Liver (tissue), 9 donors: Measurements from ENCODE around the gene HOXA1. TPM values are rescaled to one million over a fixed set of nuclear protein-coding genes. Genes with fewer than 3 reads are reported as not detected.
A peak's percentile ranks its signal among the peaks of the same experiment; 100 is the strongest.

Source experiments
- DNase-seq: peaks from one replicate; pipeline ENCODE4 v3.0.0-alpha.2; 2017; ENCODE audit warnings: low spot score
- H3K27ac ChIP-seq, 2 donors: one replicate each; pipeline ENCODE4 v1.7.0; 2013; ENCODE audit warnings: inconsistent platforms in 2 of 2, low read length in 2 of 2, control low read depth in 1 of 2, low read depth in 1 of 2, mild to moderate bottlenecking in 1 of 2
- H3K27me3 ChIP-seq, 4 donors: one replicate each; pipeline versions ENCODE4 v1.6.1 to v1.7.0; 2013; ENCODE audit warnings: low read length in 3 of 4, inconsistent platforms in 1 of 4, mild to moderate bottlenecking in 1 of 4, moderate library complexity in 1 of 4; ENCODE audit not compliant: control insufficient read depth in 4 of 4, insufficient read depth in 4 of 4
- H3K36me3 ChIP-seq, 4 donors: one replicate each; pipeline versions ENCODE4 v1.6.1 to v1.7.0; 2013; ENCODE audit warnings: low read length in 3 of 4, mild to moderate bottlenecking in 3 of 4, low read depth in 1 of 4, moderate library complexity in 1 of 4; ENCODE audit not compliant: control insufficient read depth in 4 of 4, insufficient read depth in 3 of 4
- H3K4me1 ChIP-seq, 4 donors: one replicate each; pipeline versions ENCODE4 v1.6.1 to v1.7.0; 2013; ENCODE audit warnings: low read length in 3 of 4, mild to moderate bottlenecking in 3 of 4, moderate library complexity in 1 of 4; ENCODE audit not compliant: control insufficient read depth in 4 of 4, insufficient read depth in 4 of 4
- H3K4me3 ChIP-seq, 3 donors: one replicate each; pipeline versions ENCODE4 v1.6.1 to v1.7.0; 2013; ENCODE audit warnings: low read length in 3 of 3, control low read depth in 1 of 3, low read depth in 1 of 3, mild to moderate bottlenecking in 1 of 3
- H3K9ac ChIP-seq, 2 donors: one replicate each; pipeline ENCODE4 v1.7.0; 2013; ENCODE audit warnings: low read length in 2 of 2, mild to moderate bottlenecking in 2 of 2, moderate library complexity in 2 of 2, control low read depth in 1 of 2, low read depth in 1 of 2
- H3K9me3 ChIP-seq, 4 donors: one replicate each; pipeline versions ENCODE4 v1.6.1 to v1.7.0; 2013; ENCODE audit warnings: low read length in 3 of 4; ENCODE audit not compliant: control insufficient read depth in 4 of 4
- ATF3 ChIP-seq: IDR thresholded peaks from 2 replicates; pipeline ENCODE4 v1.6.1; 2016; ENCODE audit warnings: antibody characterized with exemption
- EGR1 ChIP-seq, 2 donors: IDR thresholded peaks; 2 replicates each; pipeline ENCODE4 v1.6.1; 2016 to 2018; ENCODE audit warnings: antibody characterized with exemption in 2 of 2, low read depth in 2 of 2
- FOXA1 ChIP-seq: IDR thresholded peaks from 2 replicates; pipeline ENCODE4 v1.6.1; 2016; ENCODE audit warnings: antibody characterized with exemption
- FOXA2 ChIP-seq: IDR thresholded peaks from 2 replicates; pipeline ENCODE4 v1.6.1; 2016; ENCODE audit warnings: antibody characterized with exemption
- GABPA ChIP-seq, 2 donors: IDR thresholded peaks in 1 of 2; conservative IDR thresholded peaks in 1 of 2; 2 replicates each; pipeline ENCODE4 v1.6.1; 2016; ENCODE audit warnings: antibody characterized with exemption in 2 of 2, mild to moderate bottlenecking in 1 of 2, moderate library complexity in 1 of 2
- HNF4A ChIP-seq, 2 donors: conservative IDR thresholded peaks; 2 replicates each; pipeline ENCODE4 v1.6.1; 2016; ENCODE audit warnings: antibody characterized with exemption in 2 of 2, mild to moderate bottlenecking in 2 of 2
- HNF4G ChIP-seq: IDR thresholded peaks from 2 replicates; pipeline ENCODE4 v1.6.1; 2016; ENCODE audit warnings: antibody characterized with exemption
- JUND ChIP-seq, 2 donors: IDR thresholded peaks; 2 replicates each; pipeline ENCODE4 v1.6.1; 2016; ENCODE audit warnings: antibody characterized with exemption in 2 of 2
- NR2F2 ChIP-seq: IDR thresholded peaks from 2 replicates; pipeline ENCODE4 v1.6.1; 2016; ENCODE audit warnings: antibody characterized with exemption
- RAD21 ChIP-seq, 2 donors: IDR thresholded peaks; 2 replicates each; pipeline ENCODE4 v1.6.1; 2016; ENCODE audit warnings: antibody characterized with exemption in 2 of 2, mild to moderate bottlenecking in 2 of 2
- REST ChIP-seq: IDR thresholded peaks from 2 replicates; pipeline ENCODE4 v1.6.1; 2016; ENCODE audit warnings: antibody characterized with exemption, mild to moderate bottlenecking
- RXRA ChIP-seq, 2 donors: IDR thresholded peaks; 2 replicates each; pipeline ENCODE4 v1.6.1; 2017 to 2018; ENCODE audit warnings: antibody characterized with exemption in 2 of 2, mild to moderate bottlenecking in 1 of 2
- SP1 ChIP-seq: IDR thresholded peaks from 2 replicates; pipeline ENCODE4 v1.6.1; 2018; ENCODE audit warnings: antibody characterized with exemption, mild to moderate bottlenecking
- TAF1 ChIP-seq: conservative IDR thresholded peaks from 2 replicates; pipeline ENCODE4 v1.6.1; 2016; ENCODE audit warnings: antibody characterized with exemption, mild to moderate bottlenecking
- YY1 ChIP-seq: IDR thresholded peaks from 2 replicates; pipeline ENCODE4 v1.6.1; 2016; ENCODE audit warnings: antibody characterized with exemption, mild to moderate bottlenecking
- ZBTB33 ChIP-seq: IDR thresholded peaks from 2 replicates; pipeline ENCODE4 v1.6.1; 2016; ENCODE audit warnings: antibody characterized with exemption
- WGBS: extraction: QIAGEN DNeasy Blood & Tissue Kit; methylation state at CpG from one replicate; pipeline ENCODE4 v1.1.7; 2013; 5-methylcytosine and 5-hydroxymethylcytosine counted together
- polyA plus RNA-seq, 2 donors: library from polyadenylated mRNA; stranded (reverse) in 1 of 2; unstranded in 1 of 2; fragments of 200-250 nt in 1 of 2; fragments of >200 nt in 1 of 2; fragmentation: Nextera tagmentation in 1 of 2; extraction: Ambion mirVana in 1 of 2; gene quantifications; one replicate each; pipeline versions ENCODE4 v1.2.1 to v1.2.3, GENCODE V29; 2013 to 2015
- total RNA-seq, 2 donors: library from RNA; depleted of rRNA; stranded (reverse); fragments of >200 nt; gene quantifications; one replicate each; pipeline ENCODE4 v1.2.3, GENCODE V29; 2014
- TF ChIP-seq, protein P1 (sequence below): IDR thresholded peaks from 2 replicates; pipeline ENCODE4 v1.6.1; 2016; ENCODE audit warnings: antibody characterized with exemption
- TF ChIP-seq, protein P2 (sequence below): fragments of 150-350 bp; IDR thresholded peaks from 2 replicates; pipeline ENCODE4 v1.5.1; 2017; ENCODE audit warnings: improper control_type of control experiment, low read depth, low read length; ENCODE audit not compliant: missing input control
- donor health status: healthy.
- donor health status: healthy.
- donor health status: healthy.
- donor health status: healthy.
- donor health status: healthy.

Gene HOXA1
- total RNA-seq (under 1 TPM; 0.08 to 0.28 TPM), polyA plus RNA-seq (under 1 TPM; 0.17 to 0.25 TPM)

DNA sequence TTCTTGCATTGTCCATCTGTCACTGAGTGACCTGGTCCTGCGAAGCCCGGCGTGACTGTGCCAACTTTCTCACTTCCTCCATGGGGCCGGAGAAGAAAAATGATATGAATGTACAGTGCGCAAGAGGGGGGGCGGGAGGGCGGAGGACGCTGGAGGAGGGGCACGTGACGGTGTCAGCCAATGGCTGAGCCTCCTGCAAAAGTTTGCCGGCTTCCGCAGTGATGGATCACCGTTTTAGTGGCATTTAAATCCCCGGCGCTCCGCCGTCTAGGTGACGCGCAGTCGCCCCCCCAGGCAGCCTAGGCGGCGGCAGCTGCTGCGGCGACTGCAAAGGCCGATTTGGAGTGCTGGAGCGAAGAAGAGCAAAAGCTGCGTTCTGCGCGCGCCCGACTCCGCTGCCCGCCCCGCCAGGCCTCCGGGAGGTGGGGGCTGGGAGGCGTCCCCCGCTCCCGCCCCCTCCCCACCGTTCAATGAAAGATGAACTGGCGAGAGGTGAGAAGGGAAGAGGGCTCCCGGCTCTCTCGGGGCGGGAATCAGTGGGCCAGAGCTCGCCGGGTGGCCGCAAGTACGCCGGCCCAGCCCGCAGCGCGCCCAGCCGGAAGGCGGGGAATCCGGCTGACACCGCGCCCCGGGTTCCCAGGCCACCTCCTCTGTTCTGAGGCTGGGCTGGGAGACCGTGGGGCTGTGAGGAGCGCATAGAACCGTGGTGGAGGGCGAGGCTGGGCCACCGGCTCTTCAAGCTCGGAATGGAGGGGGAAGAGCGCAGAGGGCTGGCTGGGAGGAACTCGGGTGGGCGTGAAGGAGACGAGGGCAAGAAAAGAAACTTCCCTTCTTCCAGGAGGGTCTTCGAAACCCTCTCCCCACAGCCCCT lies at the start of gene HOXA1:
Gene HOXA1 (minus strand): TSS at position 104 of the 871 bp plus-strand sequence. CDS start 88 bp downstream, at position 16.
- peaks cover 0 to 1% (median 0%) of the 10 kb centered on the region in 4 donors for H3K4me1 ChIP-seq
- TF ChIP-seq TAF1, result no peak
- peak; percentile 71 for DNase-seq
- no peaks in the 10 kb centered on the region for H3K36me3 ChIP-seq
- no peaks in the 10 kb centered on the region for H3K9me3 ChIP-seq
- 3% methylated on average over 68 of the region's 68 CpGs for WGBS
- H3K27me3 ChIP-seq, result peaks cover 4 to 35% (median 17%) of the 10 kb centered on the region in 4 donors
- H3K27ac ChIP-seq, result peak within 1 kb of the TSS; percentile 84 to 87
- peak within 1 kb of the TSS in 1 of 2 donors; percentile 22 for H3K9ac ChIP-seq
- H3K4me3 ChIP-seq, result peak within 1 kb of the TSS in 2 of 3 donors; percentile 0 to 61

- H3K27ac ChIP-seq, result no peak overlapping the region
- DNase-seq, result no peak
- peaks cover 3 to 21% (median 7%) of the 10 kb centered on the region in 4 donors for H3K4me1 ChIP-seq
- H3K4me3 ChIP-seq, result no peak overlapping the region
- TF ChIP-seq, protein P1, sequence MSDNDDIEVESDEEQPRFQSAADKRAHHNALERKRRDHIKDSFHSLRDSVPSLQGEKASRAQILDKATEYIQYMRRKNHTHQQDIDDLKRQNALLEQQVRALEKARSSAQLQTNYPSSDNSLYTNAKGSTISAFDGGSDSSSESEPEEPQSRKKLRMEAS, result no peak
- TF ChIP-seq FOXA1 (no peak), ZBTB33 (no peak), TAF1 (no peak), RXRA (IDR thresholded peaks at IDR 0.05) (no peak), RAD21 (IDR thresholded peaks at IDR 0.05) (no peak), HNF4G (no peak), JUND (IDR thresholded peaks at IDR 0.05) (no peak), NR2F2 (no peak), GABPA (IDR thresholded peaks at IDR 0.05 in 1 of 2, conservative IDR thresholded peaks at IDR 0.05 in 1 of 2) (no peak), EGR1 (IDR thresholded peaks at IDR 0.05; ENCODE audit: low read depth in 2 of 2) (no peak), ATF3 (no peak), HNF4A (conservative IDR thresholded peaks at IDR 0.05) (no peak), REST (no peak), FOXA2 (no peak), SP1 (no peak), YY1 (no peak)
- TF ChIP-seq, protein P2, sequence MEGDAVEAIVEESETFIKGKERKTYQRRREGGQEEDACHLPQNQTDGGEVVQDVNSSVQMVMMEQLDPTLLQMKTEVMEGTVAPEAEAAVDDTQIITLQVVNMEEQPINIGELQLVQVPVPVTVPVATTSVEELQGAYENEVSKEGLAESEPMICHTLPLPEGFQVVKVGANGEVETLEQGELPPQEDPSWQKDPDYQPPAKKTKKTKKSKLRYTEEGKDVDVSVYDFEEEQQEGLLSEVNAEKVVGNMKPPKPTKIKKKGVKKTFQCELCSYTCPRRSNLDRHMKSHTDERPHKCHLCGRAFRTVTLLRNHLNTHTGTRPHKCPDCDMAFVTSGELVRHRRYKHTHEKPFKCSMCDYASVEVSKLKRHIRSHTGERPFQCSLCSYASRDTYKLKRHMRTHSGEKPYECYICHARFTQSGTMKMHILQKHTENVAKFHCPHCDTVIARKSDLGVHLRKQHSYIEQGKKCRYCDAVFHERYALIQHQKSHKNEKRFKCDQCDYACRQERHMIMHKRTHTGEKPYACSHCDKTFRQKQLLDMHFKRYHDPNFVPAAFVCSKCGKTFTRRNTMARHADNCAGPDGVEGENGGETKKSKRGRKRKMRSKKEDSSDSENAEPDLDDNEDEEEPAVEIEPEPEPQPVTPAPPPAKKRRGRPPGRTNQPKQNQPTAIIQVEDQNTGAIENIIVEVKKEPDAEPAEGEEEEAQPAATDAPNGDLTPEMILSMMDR, result no peak
- peaks cover 8 to 33% (median 16%) of the 10 kb centered on the region in 4 donors for H3K27me3 ChIP-seq
- H3K36me3 ChIP-seq, result no peaks in the 10 kb centered on the region
- no peak overlapping the region for H3K9ac ChIP-seq
- peaks cover 0 to 11% (median 0%) of the 10 kb centered on the region in 4 donors for H3K9me3 ChIP-seq
- 26% methylated on average over 47 of the region's 47 CpGs for WGBS
These were observed 49.5 kb upstream of the HOXA1 start for GRCh38 chr7:27145165-27145913.
